Gastrocnemius medialis (tissue), 4 donors: ENCODE results near the gene ENHO. TPM values are rescaled to one million over a fixed set of nuclear protein-coding genes. Genes with fewer than 3 reads are reported as not detected.

Experiments used
- ATAC-seq, 2 donors: fragments of 150-250 bp; one replicate each; pipeline ENCODE4 v1.9.1; 2016
- DNase-seq, 2 donors: peaks; one replicate each; pipeline ENCODE4 v3.0.0-alpha.2; 2019
- H3K27ac ChIP-seq, 4 donors: fragments of 200-600 bp; sonication (generic); 1 replicate in 1 of 4; 2 replicates in 3 of 4; pipeline ENCODE4 v1.5.1; 2016 to 2018; ENCODE audit warnings: mild to moderate bottlenecking in 2 of 4, moderate library complexity in 1 of 4
- H3K27me3 ChIP-seq, 3 donors: fragments of 200-600 bp; sonication (generic) in 2 of 3; 1 replicate in 1 of 3; 2 replicates in 2 of 3; pipeline versions ENCODE4 v1.5.1 to v1.6.0; 2016 to 2019; ENCODE audit warnings: mild to moderate bottlenecking in 1 of 3, moderate library complexity in 1 of 3
- H3K36me3 ChIP-seq, 2 donors: fragments of 200-600 bp; sonication (generic) in 1 of 2; one replicate each; pipeline ENCODE4 v1.5.1; 2017 to 2018
- H3K4me1 ChIP-seq, 2 donors: fragments of 200-600 bp; sonication (generic) in 1 of 2; one replicate each; pipeline ENCODE4 v1.5.1; 2016 to 2017; ENCODE audit warnings: mild to moderate bottlenecking in 2 of 2
- H3K4me3 ChIP-seq, 4 donors: fragments of 200-600 bp; sonication (generic) in 3 of 4; 1 replicate in 1 of 4; 2 replicates in 3 of 4; pipeline ENCODE4 v1.5.1; 2016 to 2019; ENCODE audit warnings: mild to moderate bottlenecking in 2 of 4
- H3K9me3 ChIP-seq, 3 donors: fragments of 200-600 bp; sonication (generic) in 2 of 3; 1 replicate in 1 of 3; 2 replicates in 2 of 3; pipeline ENCODE4 v1.5.1; 2016 to 2019
- POLR2A ChIP-seq, 2 donors: fragments of 450-650 bp; IDR thresholded peaks; one replicate each; pipeline ENCODE4 v1.6.1; 2017; ENCODE audit warnings: antibody characterized with exemption in 2 of 2, mild to moderate bottlenecking in 2 of 2, moderate library complexity in 2 of 2
- in situ Hi-C, 4 donors: fragments of 200-750 bp; cut with MboI; loops; one replicate each; pipeline versions ENCODE4 v1.15.0 to v1.8.0; 2017; ENCODE audit warnings: low sequenced_read_pairs in 4 of 4
- intact Hi-C: fragments of 100-400 bp; cut with DNase I; formaldehyde crosslinking; loops from one replicate; pipeline ENCODE4 v1.15.1; 2023; ENCODE audit warnings: low total_unique reads
- total RNA-seq, 4 donors: library from RNA; depleted of rRNA; stranded (reverse); fragments of >200 nt; gene quantifications; one replicate each; pipeline versions ENCODE4 v1.1.0 to v1.2.3, GENCODE V29; 2016
- TF ChIP-seq, protein P1 (sequence below), 5 experiments: fragments of 450-650 bp in 3 of 5; fragments of 200-600 bp in 2 of 5; sonication (generic) in 2 of 5; IDR thresholded peaks in 4 of 5; conservative IDR thresholded peaks in 1 of 5; 1 replicate in 4 of 5; 2 replicates in 1 of 5; pipeline ENCODE4 v1.5.1; 2016 to 2019; ENCODE audit warnings: antibody characterized with exemption in 5 of 5, mild to moderate bottlenecking in 3 of 5, moderate library complexity in 3 of 5

ENHO gene
- total RNA-seq, 4 donors from 2014 or later = 0.65 TPM; not detected in 3

DNA sequence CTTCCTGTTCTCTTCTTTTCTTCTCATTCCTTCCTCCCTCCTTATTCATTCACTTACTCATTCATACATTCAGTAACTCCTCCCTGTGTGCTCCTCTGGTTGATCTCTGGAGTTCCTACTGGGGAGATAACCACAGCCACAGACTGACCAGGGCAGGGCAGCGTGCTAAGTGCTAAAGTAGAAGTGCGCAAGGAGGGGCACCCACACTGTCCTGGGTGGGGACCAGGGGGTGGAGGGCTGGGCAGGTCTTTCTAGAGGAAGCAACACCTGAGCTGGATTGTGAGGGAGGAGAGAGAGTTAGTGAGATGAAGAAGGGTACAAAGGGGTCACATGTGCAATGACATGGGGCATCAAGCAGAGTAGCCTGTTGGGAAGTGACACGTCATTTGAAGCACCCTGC is 13.8 kb downstream of the ENHO start:
- Histone ChIP-seq H3K4me1 (peaks cover 0 to 6% of the 10 kb centered on the region in 2 donors), H3K27ac (no peak overlapping the region), H3K9me3 (no peaks in the 10 kb centered on the region), H3K4me3 (no peak overlapping the region), H3K36me3 (no peaks in the 10 kb centered on the region), H3K27me3 (no peaks in the 10 kb centered on the region)
- DNase-seq (no peak), ATAC-seq (no peak)
- intact Hi-C loops = no loop called here
- no peak for TF ChIP-seq POLR2A (IDR thresholded peaks at IDR 0.05)
- TF ChIP-seq, protein P1, sequence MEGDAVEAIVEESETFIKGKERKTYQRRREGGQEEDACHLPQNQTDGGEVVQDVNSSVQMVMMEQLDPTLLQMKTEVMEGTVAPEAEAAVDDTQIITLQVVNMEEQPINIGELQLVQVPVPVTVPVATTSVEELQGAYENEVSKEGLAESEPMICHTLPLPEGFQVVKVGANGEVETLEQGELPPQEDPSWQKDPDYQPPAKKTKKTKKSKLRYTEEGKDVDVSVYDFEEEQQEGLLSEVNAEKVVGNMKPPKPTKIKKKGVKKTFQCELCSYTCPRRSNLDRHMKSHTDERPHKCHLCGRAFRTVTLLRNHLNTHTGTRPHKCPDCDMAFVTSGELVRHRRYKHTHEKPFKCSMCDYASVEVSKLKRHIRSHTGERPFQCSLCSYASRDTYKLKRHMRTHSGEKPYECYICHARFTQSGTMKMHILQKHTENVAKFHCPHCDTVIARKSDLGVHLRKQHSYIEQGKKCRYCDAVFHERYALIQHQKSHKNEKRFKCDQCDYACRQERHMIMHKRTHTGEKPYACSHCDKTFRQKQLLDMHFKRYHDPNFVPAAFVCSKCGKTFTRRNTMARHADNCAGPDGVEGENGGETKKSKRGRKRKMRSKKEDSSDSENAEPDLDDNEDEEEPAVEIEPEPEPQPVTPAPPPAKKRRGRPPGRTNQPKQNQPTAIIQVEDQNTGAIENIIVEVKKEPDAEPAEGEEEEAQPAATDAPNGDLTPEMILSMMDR (IDR thresholded peaks at IDR 0.05 in 4 of 5, conservative IDR thresholded peaks at IDR 0.05 in 1 of 5) = no peak
- in situ Hi-C loops = loop anchor here in 1 of 4 donors (25.0 kb wide), 1 partner anchor 103 kb away; the partner anchor contains the start of genes DCTN3 and RPP25L

DNA sequence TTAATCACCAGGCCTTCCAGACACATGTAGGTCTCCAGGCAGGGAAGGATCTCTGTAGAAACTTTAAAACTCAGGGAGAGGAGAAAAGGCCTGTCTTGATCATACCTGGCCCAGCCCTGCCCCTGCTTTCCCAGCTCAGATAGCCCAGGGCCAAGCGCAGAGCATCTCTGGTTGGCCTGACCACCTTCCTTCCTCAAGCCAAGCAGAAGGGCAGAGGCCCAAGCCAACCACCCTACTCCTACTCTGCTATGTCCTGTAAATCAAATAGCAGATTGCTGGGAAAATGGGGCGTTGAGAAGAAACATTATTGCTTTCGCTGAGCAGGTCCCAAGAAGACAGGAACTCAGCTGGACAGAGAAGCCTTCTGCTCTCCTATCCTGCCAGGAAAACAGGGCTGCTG is 14.3 kb downstream of the ENHO start:
- intact Hi-C loops (no loop called here), in situ Hi-C loops (loop anchor here in 1 of 4 donors (25.0 kb wide), 1 partner anchor 104 kb away; the partner anchor contains the start of genes DCTN3 and RPP25L)
- ATAC-seq = no peak
- Histone ChIP-seq H3K9me3 (no peaks in the 10 kb centered on the region), H3K27me3 (no peaks in the 10 kb centered on the region), H3K36me3 (no peaks in the 10 kb centered on the region), H3K27ac (no peak overlapping the region), H3K4me3 (no peak overlapping the region), H3K4me1 (peaks cover 0 to 6% of the 10 kb centered on the region in 2 donors)
- no peak for TF ChIP-seq POLR2A (IDR thresholded peaks at IDR 0.05)
- TF ChIP-seq, protein P1 (IDR thresholded peaks at IDR 0.05 in 4 of 5, conservative IDR thresholded peaks at IDR 0.05 in 1 of 5) = no peak
- no peak for DNase-seq

DNA sequence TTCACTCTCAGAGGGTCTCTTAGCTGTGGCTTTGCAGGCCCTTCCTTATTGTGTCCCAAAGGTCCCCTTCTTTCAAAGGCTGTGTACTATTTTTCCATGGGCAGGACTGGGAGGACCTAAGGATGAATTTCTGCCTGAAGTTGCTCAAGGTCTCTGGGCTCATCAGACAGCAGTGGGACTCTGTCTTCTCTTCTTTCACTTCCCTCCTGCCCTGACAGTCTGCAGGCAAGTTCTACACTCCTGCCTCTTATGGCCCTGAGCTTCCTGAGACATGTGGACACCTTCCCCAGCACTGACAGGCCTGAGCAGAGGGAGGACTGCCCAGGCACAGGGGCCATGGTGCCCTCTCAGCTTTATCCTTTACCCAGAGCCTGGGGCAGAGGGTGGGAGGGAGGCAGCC is 14.8 kb downstream of the ENHO start:
- intact Hi-C loops (no loop called here), in situ Hi-C loops (loop anchor here in 1 of 4 donors (25.0 kb wide), 1 partner anchor 104 kb away; the partner anchor contains the start of genes DCTN3 and RPP25L)
- no peak overlapping the region for H3K27ac ChIP-seq
- DNase-seq = no peak
- H3K36me3 ChIP-seq = no peaks in the 10 kb centered on the region
- H3K27me3 ChIP-seq = no peaks in the 10 kb centered on the region
- H3K4me1 ChIP-seq = peaks cover 0 to 6% of the 10 kb centered on the region in 2 donors
- no peak overlapping the region for H3K4me3 ChIP-seq
- TF ChIP-seq POLR2A (IDR thresholded peaks at IDR 0.05) = no peak
- H3K9me3 ChIP-seq = no peaks in the 10 kb centered on the region
- ATAC-seq = no peak

DNA sequence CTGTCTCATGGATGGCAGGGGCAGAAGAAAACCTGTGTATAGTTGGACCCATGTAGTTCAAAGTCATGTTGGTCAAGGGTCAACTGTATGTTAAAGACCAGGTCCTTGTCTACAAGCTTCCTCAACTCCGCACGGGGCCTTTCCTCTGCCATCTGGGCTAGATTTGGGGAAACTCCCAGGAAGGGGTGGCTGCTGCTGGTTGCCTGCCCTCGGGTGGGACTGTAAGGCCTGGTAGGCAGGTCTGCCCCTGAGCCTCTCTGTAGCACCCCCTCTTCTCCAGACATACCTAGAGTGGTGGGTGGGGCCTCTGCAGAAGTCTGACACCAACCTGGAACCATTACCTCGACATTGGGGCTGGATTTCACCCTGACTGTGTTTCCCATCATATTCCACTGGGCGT is 15.2 kb downstream of the ENHO start:
- Histone ChIP-seq H3K9me3 (no peaks in the 10 kb centered on the region), H3K27me3 (no peaks in the 10 kb centered on the region), H3K27ac (no peak overlapping the region), H3K36me3 (no peaks in the 10 kb centered on the region), H3K4me1 (peaks cover 0 to 6% of the 10 kb centered on the region in 2 donors), H3K4me3 (no peak overlapping the region)
- DNase-seq = no peak
- in situ Hi-C loops = loop anchor here in 1 of 4 donors (25.0 kb wide), 1 partner anchor 105 kb away; the partner anchor contains the start of genes DCTN3 and RPP25L
- intact Hi-C loops = no loop called here
- no peak for TF ChIP-seq POLR2A (IDR thresholded peaks at IDR 0.05)
- TF ChIP-seq, protein P1 (IDR thresholded peaks at IDR 0.05 in 4 of 5, conservative IDR thresholded peaks at IDR 0.05 in 1 of 5) = no peak
- ATAC-seq = no peak

DNA sequence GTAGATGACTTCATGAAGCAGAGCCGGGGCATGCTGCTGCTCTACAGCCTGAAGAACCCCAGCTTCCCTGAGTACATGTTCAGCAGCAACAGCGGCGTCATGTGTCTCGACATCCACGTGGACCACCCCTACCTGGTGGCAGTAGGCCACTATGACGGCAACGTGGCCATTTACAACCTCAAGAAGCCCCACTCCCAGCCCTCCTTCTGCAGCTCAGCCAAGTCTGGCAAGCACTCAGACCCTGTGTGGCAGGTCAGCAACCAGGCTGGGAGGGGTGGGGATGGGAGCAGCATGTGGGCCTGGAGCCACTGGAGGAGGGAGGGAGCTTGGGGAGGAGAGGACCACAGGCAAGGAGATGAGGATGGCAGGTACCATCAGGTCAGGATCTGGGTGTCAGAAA is 16.2 kb downstream of the ENHO start:
- H3K4me1 ChIP-seq = peaks cover 0 to 6% of the 10 kb centered on the region in 2 donors

More for the DNA sequence above, 16.2 kb downstream of the ENHO start:
- Histone ChIP-seq H3K9me3 (no peaks in the 10 kb centered on the region), H3K27me3 (no peaks in the 10 kb centered on the region), H3K4me3 (no peak overlapping the region), H3K36me3 (no peaks in the 10 kb centered on the region), H3K27ac (no peak overlapping the region)
- in situ Hi-C loops = loop anchor here in 1 of 4 donors (25.0 kb wide), 1 partner anchor 106 kb away; the partner anchor contains the start of genes DCTN3 and RPP25L
- TF ChIP-seq POLR2A (IDR thresholded peaks at IDR 0.05) = no peak
- TF ChIP-seq, protein P1 (IDR thresholded peaks at IDR 0.05 in 4 of 5, conservative IDR thresholded peaks at IDR 0.05 in 1 of 5) = no peak
- intact Hi-C loops = no loop called here
- DNase-seq (no peak), ATAC-seq (no peak)
